ENCODE measurements around the gene CSHL1. TPM values are rescaled to one million over a fixed set of nuclear protein-coding genes. Genes with fewer than 3 reads are reported as not detected.

The CSHL1 gene
- total RNA-seq: not detected

- no peaks in the 10 kb centered on the region for H3K36me3 ChIP-seq
- H3K27me3 ChIP-seq: no peaks in the 10 kb centered on the region
- H3K27ac ChIP-seq: no peak within 1 kb of the TSS
- DNase-seq (ENCODE audit: extremely low spot score in 2 of 2): no peak
- no peak within 1 kb of the TSS for H3K4me3 ChIP-seq
- H3K9me3 ChIP-seq: no peaks in the 10 kb centered on the region
- no peaks in the 10 kb centered on the region for H3K4me1 ChIP-seq
- intact Hi-C loops (cut with DNase I): loop anchor here (10.0 kb wide), 2 partner anchors 114 to 224 kb away; partner anchors contain the start of genes ERN1 and ICAM2
- no peak for TF ChIP-seq CTCF (IDR thresholded peaks at IDR 0.05)
- no peak for TF ChIP-seq POLR2A (IDR thresholded peaks at IDR 0.05)
- TF ChIP-seq POLR2AphosphoS5 (IDR thresholded peaks at IDR 0.05; ENCODE audit: insufficient read depth in 1 of 2, low read depth in 1 of 2): no peak
These were observed at the start of gene CSHL1 for GRCh38 chr17:63911041-63911635. TSS of gene CSHL1 (minus strand) at chr17:63911258. CDS start at chr17:63911196, 62 bp downstream.

- H3K27ac ChIP-seq: no peak overlapping the region
- intact Hi-C loops (cut with DNase I): no loop called here
- DNase-seq (ENCODE audit: extremely low spot score in 2 of 2): no peak
- no peaks in the 10 kb centered on the region for H3K27me3 ChIP-seq
- H3K36me3 ChIP-seq: no peaks in the 10 kb centered on the region
- H3K9me3 ChIP-seq: no peaks in the 10 kb centered on the region
- no peak for TF ChIP-seq POLR2A (IDR thresholded peaks at IDR 0.05)
- TF ChIP-seq CTCF (IDR thresholded peaks at IDR 0.05): no peak
- TF ChIP-seq POLR2AphosphoS5 (IDR thresholded peaks at IDR 0.05; ENCODE audit: insufficient read depth in 1 of 2, low read depth in 1 of 2): no peak
- peaks cover 14% of the 10 kb centered on the region for H3K4me1 ChIP-seq
- H3K4me3 ChIP-seq: no peak overlapping the region
These were observed 49.4 kb upstream of the CSHL1 start for GRCh38 chr17:63960430-63960829.

- H3K27me3 ChIP-seq: no peaks in the 10 kb centered on the region
- H3K4me3 ChIP-seq: no peak overlapping the region
- intact Hi-C loops (cut with DNase I): no loop called here
- H3K36me3 ChIP-seq: no peaks in the 10 kb centered on the region
- no peaks in the 10 kb centered on the region for H3K9me3 ChIP-seq
- no peak for DNase-seq (ENCODE audit: extremely low spot score in 2 of 2)
- TF ChIP-seq POLR2AphosphoS5 (IDR thresholded peaks at IDR 0.05; ENCODE audit: insufficient read depth in 1 of 2, low read depth in 1 of 2): no peak
- TF ChIP-seq POLR2A (IDR thresholded peaks at IDR 0.05): no peak
- no peak for TF ChIP-seq CTCF (IDR thresholded peaks at IDR 0.05)
- no peak overlapping the region for H3K27ac ChIP-seq
- H3K4me1 ChIP-seq: peaks cover 14% of the 10 kb centered on the region
These were observed 48.9 kb upstream of the CSHL1 start for GRCh38 chr17:63960006-63960405.

GRCh38 chr17:63956296-63956920 lies 45.4 kb upstream of the CSHL1 start:
- intact Hi-C loops (cut with DNase I): no loop called here
- no peak for DNase-seq (ENCODE audit: extremely low spot score in 2 of 2)
- TF ChIP-seq POLR2A (IDR thresholded peaks at IDR 0.05) (no peak), POLR2AphosphoS5 (IDR thresholded peaks at IDR 0.05; ENCODE audit: insufficient read depth in 1 of 2, low read depth in 1 of 2) (no peak), CTCF (IDR thresholded peaks at IDR 0.05) (no peak)
- no peak overlapping the region for H3K27ac ChIP-seq
- no peak overlapping the region for H3K4me3 ChIP-seq
- no peaks in the 10 kb centered on the region for H3K9me3 ChIP-seq
- H3K27me3 ChIP-seq: no peaks in the 10 kb centered on the region
- no peaks in the 10 kb centered on the region for H3K36me3 ChIP-seq
- H3K4me1 ChIP-seq: peaks cover 5% of the 10 kb centered on the region

GRCh38 chr17:63955791-63956190 lies 44.7 kb upstream of the CSHL1 start:
- no peak for DNase-seq (ENCODE audit: extremely low spot score in 2 of 2)
- intact Hi-C loops (cut with DNase I): no loop called here
- no peaks in the 10 kb centered on the region for H3K4me1 ChIP-seq
- no peaks in the 10 kb centered on the region for H3K27me3 ChIP-seq
- no peak overlapping the region for H3K27ac ChIP-seq
- no peaks in the 10 kb centered on the region for H3K36me3 ChIP-seq
- no peak for TF ChIP-seq POLR2A (IDR thresholded peaks at IDR 0.05)
- TF ChIP-seq CTCF (IDR thresholded peaks at IDR 0.05): no peak
- TF ChIP-seq POLR2AphosphoS5 (IDR thresholded peaks at IDR 0.05; ENCODE audit: insufficient read depth in 1 of 2, low read depth in 1 of 2): no peak
- H3K9me3 ChIP-seq: no peaks in the 10 kb centered on the region
- no peak overlapping the region for H3K4me3 ChIP-seq
